CD14-positive monocyte (primary cell): ENCODE data around the gene ABTB1. TPM values are rescaled to one million over a fixed set of nuclear protein-coding genes. Genes with fewer than 3 reads are reported as not detected.

Experiments
- DNase-seq, 3 donors: peaks; one replicate each; pipeline ENCODE4 v3.0.0-alpha.2; 2011 to 2022
- H2AFZ ChIP-seq: 2 replicates; pipeline ENCODE4 v1.6.0; 2012; ENCODE audit warnings: mild to moderate bottlenecking, low read depth, low read length, inconsistent platforms; ENCODE audit not compliant: insufficient read depth, poor library complexity, severe bottlenecking
- H3K27ac ChIP-seq, 2 donors: 1 replicate in 1 of 2; 2 replicates in 1 of 2; pipeline ENCODE4 v1.5.1; 2012 to 2013; ENCODE audit warnings: low read length in 2 of 2, control low read depth in 1 of 2, inconsistent platforms in 1 of 2, low read depth in 1 of 2, mild to moderate bottlenecking in 1 of 2
- H3K27me3 ChIP-seq, 2 donors: one replicate each; pipeline versions ENCODE4 v1.6.0 to v1.6.1; 2011 to 2013; ENCODE audit warnings: low read length in 2 of 2; ENCODE audit not compliant: control insufficient read depth in 2 of 2, insufficient read depth in 2 of 2
- H3K36me3 ChIP-seq, 2 donors: replicated peaks in 1 of 2; 1 replicate in 1 of 2; 2 replicates in 1 of 2; pipeline versions ENCODE4 v1.5.1 to v1.6.1; 2012 to 2013; ENCODE audit warnings: low read length in 2 of 2, control low read depth in 1 of 2, inconsistent platforms in 1 of 2, mild to moderate bottlenecking in 1 of 2; ENCODE audit not compliant: insufficient read depth in 2 of 2, control insufficient read depth in 1 of 2
- H3K4me1 ChIP-seq, 2 donors: 1 replicate in 1 of 2; 2 replicates in 1 of 2; pipeline versions ENCODE4 v1.5.1 to v1.6.1; 2012 to 2013; ENCODE audit warnings: low read length in 2 of 2, control low read depth in 1 of 2, inconsistent platforms in 1 of 2, mild to moderate bottlenecking in 1 of 2, moderate library complexity in 1 of 2; ENCODE audit not compliant: insufficient read depth in 2 of 2, control insufficient read depth in 1 of 2
- H3K4me2 ChIP-seq: replicated peaks from 2 replicates; pipeline ENCODE3; 2012; ENCODE audit warnings: low read length, moderate library complexity, mild to moderate bottlenecking; ENCODE audit not compliant: poor library complexity, severe bottlenecking; ENCODE audit errors: extremely low read depth
- H3K4me3 ChIP-seq, 3 experiments: fragments of 200-600 bp in 1 of 3; sonication (generic) in 1 of 3; replicated peaks in 1 of 3; 1 replicate in 2 of 3; 2 replicates in 1 of 3; pipeline ENCODE4 v1.5.1; 2011 to 2013; ENCODE audit warnings: low read length in 3 of 3, mild to moderate bottlenecking in 3 of 3, control low read depth in 2 of 3, low read depth in 2 of 3, inconsistent platforms in 1 of 3, moderate library complexity in 1 of 3
- H3K79me2 ChIP-seq: 2 replicates; pipeline ENCODE4 v1.6.0; 2012; ENCODE audit warnings: mild to moderate bottlenecking, control low read depth, inconsistent platforms, low read length, moderate library complexity; ENCODE audit not compliant: insufficient read depth
- H3K9ac ChIP-seq: 2 replicates; pipeline ENCODE4 v1.6.0; 2017; ENCODE audit warnings: low read length, mild to moderate bottlenecking; ENCODE audit not compliant: insufficient read depth, poor library complexity, severe bottlenecking
- H3K9me3 ChIP-seq, 2 donors: replicated peaks in 1 of 2; 1 replicate in 1 of 2; 2 replicates in 1 of 2; pipeline versions ENCODE4 v1.5.1 to v1.6.1; 2012 to 2013; ENCODE audit warnings: low read length in 2 of 2, control low read depth in 1 of 2; ENCODE audit not compliant: control insufficient read depth in 1 of 2, insufficient read depth in 1 of 2
- H4K20me1 ChIP-seq: 2 replicates; pipeline ENCODE4 v1.6.0; 2012; ENCODE audit warnings: mild to moderate bottlenecking, low read length, control low read depth, moderate library complexity; ENCODE audit not compliant: insufficient read depth
- H3K27ac Mint-ChIP-seq, 7 donors: one replicate each; pipeline ENCODE4 v1.8.0; 2020; ENCODE audit warnings: mild to moderate bottlenecking in 7 of 7, mixed read lengths in 7 of 7, moderate library complexity in 6 of 7, inconsistent platforms in 2 of 7
- H3K27me3 Mint-ChIP-seq, 3 donors: one replicate each; pipeline ENCODE4 v1.8.0; 2021 to 2022; ENCODE audit warnings: low read depth in 3 of 3, mild to moderate bottlenecking in 3 of 3, mixed read lengths in 3 of 3, moderate library complexity in 3 of 3, inconsistent platforms in 1 of 3
- H3K36me3 Mint-ChIP-seq, 2 donors: one replicate each; pipeline ENCODE4 v1.8.0; 2020; ENCODE audit warnings: mixed read lengths in 2 of 2, inconsistent platforms in 1 of 2, mild to moderate bottlenecking in 1 of 2
- H3K4me1 Mint-ChIP-seq: one replicate; pipeline ENCODE4 v1.8.0; 2020; ENCODE audit warnings: mild to moderate bottlenecking, mixed read lengths
- H3K4me3 Mint-ChIP-seq, 2 donors: one replicate each; pipeline ENCODE4 v1.8.0; 2020; ENCODE audit warnings: mild to moderate bottlenecking in 2 of 2, mixed read lengths in 2 of 2, moderate library complexity in 1 of 2
- H3K9me3 Mint-ChIP-seq, 7 donors: one replicate each; pipeline ENCODE4 v1.8.0; 2020 to 2022; ENCODE audit warnings: mixed read lengths in 7 of 7, mild to moderate bottlenecking in 6 of 7, moderate library complexity in 6 of 7, inconsistent platforms in 2 of 7
- WGBS: methylation state at CpG from one replicate; pipeline ENCODE4 v1.1.5; 2013; ENCODE audit warnings: missing lambda C conversion rate; ENCODE audit not compliant: insufficient coverage; 5-methylcytosine and 5-hydroxymethylcytosine counted together
- intact Hi-C, 2 donors: fragments of 100-400 bp; cut with micrococcal nuclease; formaldehyde crosslinking; loops; one replicate each; pipeline versions ENCODE4 v1.15.0 to v1.15.1; 2023
- polyA minus RNA-seq: library from RNA; depleted of rRNA, polyadenylated mRNA; stranded (reverse); fragments of >200 nt; gene quantifications from 2 replicates; pipeline ENCODE4 v1.2.3, GENCODE V29; 2012
- polyA plus RNA-seq, 3 donors: library from polyadenylated mRNA; depleted of rRNA in 1 of 3; unstranded in 2 of 3; stranded (reverse) in 1 of 3; fragments of 300-500 nt in 2 of 3; fragments of >200 nt in 1 of 3; fragmentation: Illumina TruSeq in 2 of 3; gene quantifications; 1 replicate in 2 of 3; 2 replicates in 1 of 3; pipeline ENCODE4 v1.2.3, GENCODE V29; 2012 to 2021
- total RNA-seq, 12 experiments: library from RNA in 1 of 12; stranded (reverse) in 1 of 12; fragments of 120-200 nt in 1 of 12; gene quantifications; one replicate each; pipeline ENCODE4 v1.2.4 and lab custom pipeline; 2013 to 2026; ENCODE audit warnings: mixed read lengths in 6 of 12, inconsistent platforms in 1 of 12
- TF ChIP-seq, protein P1 (sequence below): fragments of 200-600 bp; IDR thresholded peaks from one replicate; pipeline ENCODE4 v1.8.0; 2022; ENCODE audit warnings: antibody characterized with exemption, mild to moderate bottlenecking

The ABTB1 gene
- total RNA-seq (2013): 15.8 TPM
- polyA plus RNA-seq (100 to 1,000 TPM; 107 to 246 (median 118) TPM), polyA minus RNA-seq (43.6 and 49.0 TPM in 2 replicates), total RNA-seq (lab: John Stamatoyannopoulos, UW) (9.9 to 60.9 (median 23.0) reads per million in 11 experiments)

DNA sequence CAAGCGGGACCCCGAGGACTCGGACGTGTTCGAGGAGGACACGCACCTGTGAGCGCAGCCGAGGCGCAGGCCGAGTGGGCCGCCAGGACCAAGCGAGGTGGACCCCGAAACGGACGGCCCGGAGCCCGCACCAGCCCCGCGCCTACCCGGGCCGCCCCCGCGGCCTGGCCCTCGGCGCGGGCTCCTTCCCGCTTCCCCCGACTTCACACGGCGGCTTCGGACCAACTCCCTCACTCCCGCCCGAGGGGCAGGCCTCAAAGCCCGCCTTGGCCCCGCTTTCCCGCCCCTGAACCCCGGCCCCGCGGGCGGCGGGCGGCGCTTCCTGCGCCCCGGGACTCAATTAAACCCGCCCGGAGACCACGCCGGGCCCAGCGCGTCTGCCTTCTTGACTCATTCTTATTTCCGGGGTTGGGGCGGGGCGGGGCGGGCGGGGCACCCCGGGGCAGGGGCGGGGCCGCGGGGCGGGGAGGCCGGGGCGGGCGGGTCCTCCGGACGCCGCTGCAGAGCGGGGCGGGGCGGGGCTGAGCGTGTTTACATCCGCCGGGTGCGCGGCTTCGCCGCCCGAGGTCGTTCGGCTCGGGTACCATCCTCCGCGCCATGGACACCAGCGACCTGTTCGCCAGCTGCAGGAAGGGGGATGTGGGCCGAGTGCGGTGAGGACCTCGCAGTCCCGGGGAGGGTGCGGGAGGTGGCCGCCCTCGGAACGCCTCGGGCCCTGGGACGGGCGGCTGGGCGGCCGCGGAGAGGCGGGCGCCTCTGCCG, at the start of gene ABTB1:
TSS of gene ABTB1 (plus strand) at position 524 of the 762 bp plus-strand sequence. CDS start at position 598, 74 bp downstream.
- Histone ChIP-seq H3K79me2 (peaks cover 30% of the 10 kb centered on the region), H3K27me3 (no peaks in the 10 kb centered on the region), H3K36me3 (peaks cover 14 to 22% of the 10 kb centered on the region in 2 donors), H2AFZ (peak within 1 kb of the TSS; percentile 88), H3K4me1 (peaks cover 33 to 47% of the 10 kb centered on the region in 2 donors), H3K4me3 (peak within 1 kb of the TSS; percentile 65 to 91 (median 69)), H3K9me3 (no peaks in the 10 kb centered on the region), H3K9ac (peak within 1 kb of the TSS; percentile 98), H4K20me1 (peaks cover 39% of the 10 kb centered on the region), H3K4me2 (peak within 1 kb of the TSS; percentile 93), H3K27ac (peak within 1 kb of the TSS; percentile 38 to 96)
- intact Hi-C loops: loop anchor here (5.0 to 10.0 kb wide), 4 partner anchors 75 to 402 kb away; partner anchors contain the start of genes MCM2 (in 1 of the 2), SEC61A1 (in 1 of the 2) and TPRA1 (in 1 of the 2)
- peak; percentile 74 to 80 (median 76) for DNase-seq
- peaks cover 0 to 4% (median 0%) of the 10 kb centered on the region in 7 donors for H3K9me3 Mint-ChIP-seq
- peaks cover 28 to 35% of the 10 kb centered on the region in 2 donors for H3K36me3 Mint-ChIP-seq
- H3K27me3 Mint-ChIP-seq: peaks cover 1 to 3% (median 1%) of the 10 kb centered on the region in 3 donors
- under 1% methylated on average over 102 of the region's 102 CpGs for WGBS
- peaks cover 47% of the 10 kb centered on the region for H3K4me1 Mint-ChIP-seq
- TF ChIP-seq, protein P1, sequence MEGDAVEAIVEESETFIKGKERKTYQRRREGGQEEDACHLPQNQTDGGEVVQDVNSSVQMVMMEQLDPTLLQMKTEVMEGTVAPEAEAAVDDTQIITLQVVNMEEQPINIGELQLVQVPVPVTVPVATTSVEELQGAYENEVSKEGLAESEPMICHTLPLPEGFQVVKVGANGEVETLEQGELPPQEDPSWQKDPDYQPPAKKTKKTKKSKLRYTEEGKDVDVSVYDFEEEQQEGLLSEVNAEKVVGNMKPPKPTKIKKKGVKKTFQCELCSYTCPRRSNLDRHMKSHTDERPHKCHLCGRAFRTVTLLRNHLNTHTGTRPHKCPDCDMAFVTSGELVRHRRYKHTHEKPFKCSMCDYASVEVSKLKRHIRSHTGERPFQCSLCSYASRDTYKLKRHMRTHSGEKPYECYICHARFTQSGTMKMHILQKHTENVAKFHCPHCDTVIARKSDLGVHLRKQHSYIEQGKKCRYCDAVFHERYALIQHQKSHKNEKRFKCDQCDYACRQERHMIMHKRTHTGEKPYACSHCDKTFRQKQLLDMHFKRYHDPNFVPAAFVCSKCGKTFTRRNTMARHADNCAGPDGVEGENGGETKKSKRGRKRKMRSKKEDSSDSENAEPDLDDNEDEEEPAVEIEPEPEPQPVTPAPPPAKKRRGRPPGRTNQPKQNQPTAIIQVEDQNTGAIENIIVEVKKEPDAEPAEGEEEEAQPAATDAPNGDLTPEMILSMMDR: no peak
- H3K4me3 Mint-ChIP-seq: peak within 1 kb of the TSS; percentile 86 to 93
- H3K27ac Mint-ChIP-seq: peak within 1 kb of the TSS; percentile 79 to 94 (median 89)

DNA sequence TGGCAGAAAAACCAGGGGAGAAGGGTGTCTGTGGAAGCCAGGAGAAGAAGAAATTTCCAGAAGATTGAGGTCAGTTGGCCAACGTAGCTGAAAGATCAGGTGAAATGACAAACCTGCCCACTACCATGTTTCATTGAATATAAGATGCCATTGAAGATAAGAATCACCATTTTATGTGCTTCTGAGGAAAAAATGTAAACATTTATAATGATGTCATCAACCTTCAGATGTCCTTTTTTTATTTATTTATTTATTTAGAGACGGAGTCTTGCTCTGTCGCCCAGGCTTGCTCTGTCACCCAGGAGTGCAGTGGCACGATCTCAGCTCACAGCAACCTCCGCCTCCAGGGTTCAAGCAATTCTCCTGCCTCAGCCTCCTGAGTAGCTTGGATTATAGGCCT, 48.7 kb upstream of the ABTB1 start:
- H3K27ac ChIP-seq: no peak overlapping the region
- H3K9ac ChIP-seq: no peak overlapping the region
- Mint-ChIP-seq H3K36me3 (peaks cover 28% of the 10 kb centered on the region in 2 donors), H3K27ac (no peak overlapping the region), H3K27me3 (peaks cover 28 to 31% (median 30%) of the 10 kb centered on the region in 3 donors), H3K4me3 (no peak overlapping the region), H3K4me1 (peaks cover 3% of the 10 kb centered on the region), H3K9me3 (peaks cover 0 to 5% (median 4%) of the 10 kb centered on the region in 7 donors)
- WGBS: 83% methylated on average over 4 of the region's 5 CpGs
- H4K20me1 ChIP-seq: no peaks in the 10 kb centered on the region
- H3K79me2 ChIP-seq: no peaks in the 10 kb centered on the region
- no peaks in the 10 kb centered on the region for H3K9me3 ChIP-seq
- no peak overlapping the region for H2AFZ ChIP-seq
- H3K4me2 ChIP-seq: no peak overlapping the region
- H3K4me3 ChIP-seq: no peak overlapping the region
- no peak for DNase-seq
- peaks cover 20 to 24% of the 10 kb centered on the region in 2 donors for H3K27me3 ChIP-seq
- intact Hi-C loops: no loop called here
- no peaks in the 10 kb centered on the region for H3K4me1 ChIP-seq
- TF ChIP-seq, protein P1: no peak
- H3K36me3 ChIP-seq: peaks cover under 1 to 32% of the 10 kb centered on the region in 2 donors
